Stimulated activated CD4-positive, alpha-beta T cell treated with anti-CD3 and anti-CD28 coated beads, Interleukin-4, amount 100 ng/mL, for 48 hours (primary cell): ENCODE measurements around the gene F7.

Experiments used
- DNase-seq, 2 donors: peaks; one replicate each; pipeline ENCODE4 v3.0.0-alpha.2; 2020; ENCODE audit warnings: low read depth in 2 of 2

F7 gene

GRCh38 chr13:113118261-113119021 lies 12.8 kb downstream of the F7 start:
- DNase-seq: no peak

- no peak for DNase-seq
Observed at GRCh38 chr13:113119166-113119821, 13.7 kb downstream of the F7 start.

GRCh38 chr13:113119822-113120189 lies 14.2 kb downstream of the F7 start:
- no peak for DNase-seq

GRCh38 chr13:113120300-113121182 lies 14.9 kb downstream of the F7 start:
- no peak for DNase-seq

- no peak for DNase-seq
Observed at GRCh38 chr13:113121183-113121927, 15.8 kb downstream of the F7 start.

- DNase-seq: no peak
Observed at GRCh38 chr13:113121928-113122471, 16.4 kb downstream of the F7 start.

- DNase-seq: no peak
Observed at GRCh38 chr13:113122550-113123225, 17.1 kb downstream of the F7 start, which contains the start of gene F10. Gene F10, plus strand, starts transcription at chr13:113122799. Its CDS starts 57 bp downstream, at chr13:113122856.

GRCh38 chr13:113123226-113124201 lies 17.9 kb downstream of the F7 start:
- DNase-seq: no peak

GRCh38 chr13:113124211-113124970 lies 18.8 kb downstream of the F7 start:
- no peak for DNase-seq

GRCh38 chr13:113125506-113126264 lies 20.1 kb downstream of the F7 start:
- no peak for DNase-seq

- no peak for DNase-seq
Observed at GRCh38 chr13:113126265-113127150, 20.9 kb downstream of the F7 start.

GRCh38 chr13:113129480-113129879 lies 23.9 kb downstream of the F7 start:
- DNase-seq: no peak

- DNase-seq: no peak
Observed at GRCh38 chr13:113129921-113130750, 24.5 kb downstream of the F7 start.

GRCh38 chr13:113135281-113135760 lies 29.7 kb downstream of the F7 start:
- DNase-seq: no peak

GRCh38 chr13:113137691-113138298 lies 32.2 kb downstream of the F7 start:
- no peak for DNase-seq
